LNCaP clone FGC (cell line): ENCODE data around the gene PPME1.

Experiments used
- DNase-seq: peaks from one replicate; pipeline ENCODE4 v3.0.0-alpha.2; 2011; ENCODE audit warnings: low read depth
- H3K4me3 ChIP-seq: 2 replicates; pipeline ENCODE4 v1.5.1; 2011; ENCODE audit warnings: mild to moderate bottlenecking, low read depth, low read length, control low read depth
- TF ChIP-seq, protein P1 (sequence below): IDR thresholded peaks from 2 replicates; pipeline ENCODE4 v1.5.1; 2012; ENCODE audit warnings: mild to moderate bottlenecking; ENCODE audit not compliant: control insufficient read depth, insufficient read depth; ENCODE audit errors: extremely low read depth

The PPME1 gene

DNA sequence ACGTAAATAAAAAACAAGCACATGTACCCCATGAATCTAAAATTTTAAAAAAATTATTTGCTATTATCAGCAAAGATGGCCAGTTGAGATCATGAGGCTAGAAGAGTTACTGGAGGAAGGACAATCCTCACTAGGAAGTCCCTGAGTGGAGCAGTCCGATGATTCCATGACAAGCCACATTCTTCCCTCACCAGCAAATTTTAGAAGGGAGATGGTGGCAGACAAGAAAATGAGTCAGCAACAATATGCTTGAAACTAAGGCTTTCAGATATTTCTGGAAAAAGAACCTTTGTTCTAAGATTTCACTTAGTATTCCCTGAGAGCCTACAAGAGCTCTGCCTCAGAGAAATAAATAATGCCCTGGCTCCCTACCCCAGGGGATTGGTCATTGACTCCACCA, 105.5 kb downstream of the PPME1 start:
- DNase-seq, result no peak
- no peak overlapping the region for H3K4me3 ChIP-seq
- TF ChIP-seq, protein P1, sequence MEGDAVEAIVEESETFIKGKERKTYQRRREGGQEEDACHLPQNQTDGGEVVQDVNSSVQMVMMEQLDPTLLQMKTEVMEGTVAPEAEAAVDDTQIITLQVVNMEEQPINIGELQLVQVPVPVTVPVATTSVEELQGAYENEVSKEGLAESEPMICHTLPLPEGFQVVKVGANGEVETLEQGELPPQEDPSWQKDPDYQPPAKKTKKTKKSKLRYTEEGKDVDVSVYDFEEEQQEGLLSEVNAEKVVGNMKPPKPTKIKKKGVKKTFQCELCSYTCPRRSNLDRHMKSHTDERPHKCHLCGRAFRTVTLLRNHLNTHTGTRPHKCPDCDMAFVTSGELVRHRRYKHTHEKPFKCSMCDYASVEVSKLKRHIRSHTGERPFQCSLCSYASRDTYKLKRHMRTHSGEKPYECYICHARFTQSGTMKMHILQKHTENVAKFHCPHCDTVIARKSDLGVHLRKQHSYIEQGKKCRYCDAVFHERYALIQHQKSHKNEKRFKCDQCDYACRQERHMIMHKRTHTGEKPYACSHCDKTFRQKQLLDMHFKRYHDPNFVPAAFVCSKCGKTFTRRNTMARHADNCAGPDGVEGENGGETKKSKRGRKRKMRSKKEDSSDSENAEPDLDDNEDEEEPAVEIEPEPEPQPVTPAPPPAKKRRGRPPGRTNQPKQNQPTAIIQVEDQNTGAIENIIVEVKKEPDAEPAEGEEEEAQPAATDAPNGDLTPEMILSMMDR, result no peak

DNA sequence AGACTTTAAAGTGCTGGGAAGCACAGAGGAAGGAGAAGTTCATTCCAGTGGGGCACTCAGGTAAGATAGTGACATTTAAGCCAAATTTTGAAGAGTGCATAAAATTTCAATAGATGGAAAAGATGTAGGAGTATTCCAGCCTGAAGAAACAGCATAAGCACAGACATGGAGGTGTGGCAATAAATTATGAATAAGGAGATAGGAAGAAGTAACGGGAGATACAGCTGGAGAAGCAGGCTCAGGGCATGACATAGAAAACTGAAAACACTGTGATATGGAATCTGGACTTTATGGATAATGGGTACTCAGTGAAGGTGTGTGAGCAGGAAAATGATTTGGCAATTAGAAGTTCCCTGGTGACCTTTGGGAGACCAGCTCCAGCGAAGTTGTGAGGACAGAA, 107.0 kb downstream of the PPME1 start:
- H3K4me3 ChIP-seq, result no peak overlapping the region
- TF ChIP-seq, protein P1, result no peak
- no peak for DNase-seq

DNA sequence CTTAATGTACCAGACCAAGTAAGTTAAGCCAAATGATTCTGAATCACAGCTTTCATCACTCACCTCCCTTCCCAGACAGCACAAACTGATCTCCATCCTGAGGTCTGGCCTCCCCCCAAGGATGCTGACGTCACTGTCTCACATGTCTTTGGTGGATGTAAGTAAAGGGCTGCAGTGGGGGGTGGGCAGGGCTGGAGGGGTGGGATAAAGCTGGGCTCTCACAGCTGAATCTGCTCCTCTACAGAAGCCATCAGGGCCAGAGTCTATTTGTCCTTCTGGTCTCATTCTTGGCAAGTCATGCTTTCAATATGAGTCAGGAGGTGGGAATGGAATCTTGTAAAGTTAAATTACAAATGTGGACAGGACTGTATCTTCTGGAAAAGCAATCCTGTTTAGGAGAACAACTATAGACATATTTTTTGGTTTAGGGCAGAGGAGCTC, 107.7 kb downstream of the PPME1 start:
- TF ChIP-seq, protein P1, result no peak
- DNase-seq, result no peak
- H3K4me3 ChIP-seq, result no peak overlapping the region

DNA sequence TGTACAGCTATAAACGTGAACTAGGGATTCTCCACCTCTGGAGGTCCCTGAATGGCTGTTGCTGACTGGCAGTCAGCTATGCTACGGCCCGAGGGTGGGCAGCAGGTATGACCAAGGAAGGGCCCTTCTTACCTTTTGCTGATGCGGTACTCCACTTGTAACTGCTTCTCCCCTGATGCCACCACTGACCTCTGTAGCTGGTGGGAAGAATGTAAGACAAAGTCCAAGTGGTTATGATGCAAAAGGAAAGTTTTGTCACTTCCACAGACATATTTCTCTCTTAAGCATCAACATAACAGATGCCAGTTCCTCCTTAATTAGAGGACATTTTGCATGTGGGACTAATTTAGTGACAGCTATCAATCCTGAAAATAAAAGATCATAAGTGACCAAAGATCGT, 108.2 kb downstream of the PPME1 start:
- DNase-seq, result no peak
- TF ChIP-seq, protein P1, result no peak
- H3K4me3 ChIP-seq, result no peak overlapping the region

DNA sequence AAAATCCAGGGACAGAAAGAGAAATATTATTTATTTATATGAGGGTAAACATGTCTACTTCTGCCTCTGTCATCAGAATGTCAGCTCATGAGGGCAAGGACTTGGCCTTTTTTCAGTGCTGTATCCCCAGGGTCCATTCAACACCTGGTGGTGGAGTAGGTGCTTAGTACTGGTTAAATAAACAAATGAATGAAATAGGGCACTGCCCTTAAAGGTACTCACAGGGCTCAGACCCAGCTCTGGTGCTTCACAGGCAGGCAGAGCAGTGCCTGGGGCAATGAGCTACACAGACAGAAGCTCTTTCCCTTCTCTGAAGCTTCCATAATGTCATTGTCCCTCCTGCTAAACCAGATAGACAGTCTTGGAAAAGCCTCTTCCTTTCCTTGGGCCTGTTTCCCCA, 109.4 kb downstream of the PPME1 start:
- H3K4me3 ChIP-seq, result no peak overlapping the region
- TF ChIP-seq, protein P1, result no peak
- no peak for DNase-seq

DNA sequence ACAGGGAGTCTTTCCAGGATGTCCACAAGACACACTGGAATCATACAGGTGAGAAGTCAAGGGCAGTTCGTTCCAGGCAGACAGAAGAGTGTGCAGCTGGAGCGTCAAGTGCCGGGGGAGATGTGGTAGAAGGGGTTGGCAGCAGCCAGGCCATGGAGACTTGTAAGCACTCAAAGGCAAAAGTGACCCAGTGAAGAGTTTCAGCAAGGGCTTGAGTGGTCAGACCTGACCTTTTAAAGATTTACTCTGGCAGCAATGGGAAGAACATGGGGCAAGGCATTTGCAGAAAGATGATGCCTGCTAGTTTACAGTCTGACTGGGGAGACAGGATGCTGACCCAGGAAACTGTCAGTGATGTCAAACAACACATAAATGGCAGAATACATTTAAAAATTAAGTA, 111.3 kb downstream of the PPME1 start:
- TF ChIP-seq, protein P1, result no peak
- DNase-seq, result no peak
- H3K4me3 ChIP-seq, result no peak overlapping the region

DNA sequence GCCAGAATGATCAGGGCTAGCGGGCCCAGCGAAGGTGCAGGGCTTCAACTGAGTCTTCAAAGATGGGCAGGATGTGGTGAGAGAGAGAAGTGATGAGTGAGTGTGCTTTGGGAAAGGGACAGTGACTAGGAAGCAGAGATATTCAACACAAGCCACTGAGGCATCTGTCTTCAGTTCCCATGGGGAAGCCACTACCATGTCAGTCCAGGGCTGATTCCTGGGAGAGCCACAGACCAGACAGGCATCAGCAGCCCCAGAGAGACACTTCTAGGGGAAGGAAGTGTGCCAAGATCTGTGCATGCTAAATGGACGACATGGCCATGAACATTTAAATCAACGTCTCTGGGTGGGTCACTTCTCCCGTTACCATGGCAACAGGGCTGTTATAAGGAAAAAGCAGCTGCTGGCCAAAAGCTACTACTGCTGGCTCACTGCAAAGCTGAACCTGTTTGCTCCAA, 111.9 kb downstream of the PPME1 start:
- no peak overlapping the region for H3K4me3 ChIP-seq
- DNase-seq, result no peak
- TF ChIP-seq, protein P1, result no peak
